Mucosa of stomach (tissue), 1 donor: ENCODE measurements around the gene CBLIF.

ENCODE experiments used
- H3K27me3 ChIP-seq: one replicate; pipeline ENCODE4 v1.7.0; 2013; ENCODE audit warnings: mild to moderate bottlenecking, low read length; ENCODE audit not compliant: control insufficient read depth, insufficient read depth
- H3K36me3 ChIP-seq: one replicate; pipeline ENCODE4 v1.7.0; 2013; ENCODE audit warnings: low read length; ENCODE audit not compliant: control insufficient read depth, insufficient read depth
- H3K4me1 ChIP-seq: one replicate; pipeline ENCODE4 v1.7.0; 2013; ENCODE audit warnings: mild to moderate bottlenecking, low read length; ENCODE audit not compliant: control insufficient read depth, insufficient read depth
- H3K4me3 ChIP-seq: one replicate; pipeline ENCODE4 v1.7.0; 2013; ENCODE audit warnings: low read length
- H3K9ac ChIP-seq: one replicate; pipeline ENCODE4 v1.7.0; 2013; ENCODE audit warnings: mild to moderate bottlenecking, low read length, moderate library complexity
- H3K9me3 ChIP-seq: one replicate; pipeline ENCODE4 v1.7.0; 2013; ENCODE audit warnings: mild to moderate bottlenecking, low read length, moderate library complexity; ENCODE audit not compliant: control insufficient read depth
- donor health status: Pancreatic carcinoma.

The CBLIF gene

DNA sequence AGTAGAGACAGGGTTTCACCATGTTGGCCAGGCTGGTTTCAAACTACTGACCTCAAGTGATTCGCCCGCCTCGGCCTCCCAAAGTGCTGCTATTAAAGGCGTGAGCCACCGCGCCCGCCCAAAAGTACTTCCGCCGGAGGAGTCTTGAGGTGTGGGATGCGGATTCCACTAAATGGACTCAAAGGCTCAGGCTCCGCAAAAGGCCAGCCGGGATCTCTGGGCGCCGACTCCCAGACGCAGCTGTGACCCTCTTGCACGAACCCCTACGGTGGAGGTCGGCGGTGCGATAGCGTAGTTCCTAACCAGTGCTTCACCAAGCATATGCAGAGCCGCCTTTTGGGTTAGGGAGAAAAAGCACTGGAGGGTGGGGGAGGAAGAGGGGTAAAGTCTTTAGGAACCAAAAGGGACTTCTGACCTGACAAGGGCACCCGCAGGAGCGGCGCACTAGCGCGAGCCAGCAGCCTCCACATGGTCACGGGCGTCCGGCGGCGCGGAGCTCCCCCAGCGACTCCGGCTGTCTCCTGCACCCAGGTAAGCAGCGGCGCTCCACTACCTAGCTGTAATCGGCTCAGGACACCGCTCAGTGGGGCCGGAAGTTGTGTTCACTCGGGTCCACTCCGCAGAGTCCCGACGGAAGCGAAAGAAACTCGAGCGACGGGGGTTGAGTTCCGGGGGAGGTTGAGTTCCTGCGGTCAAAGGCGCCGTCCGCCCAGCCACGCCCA, 34.9 kb downstream of the CBLIF start, which contains the start of gene MRPL16:
Gene MRPL16, minus strand, starts transcription at position 590 of the 722 bp plus-strand sequence. Its CDS starts 120 bp downstream, at position 470.
- Histone ChIP-seq H3K36me3 (no peaks in the 10 kb centered on the region), H3K4me1 (peaks cover 5% of the 10 kb centered on the region), H3K27me3 (no peaks in the 10 kb centered on the region), H3K9me3 (no peaks in the 10 kb centered on the region), H3K9ac (peak within 1 kb of the TSS; percentile 90), H3K4me3 (peak within 1 kb of the TSS; percentile 96)

GRCh38 chr11:59807047-59807610, 38.2 kb downstream of the CBLIF start:
- Histone ChIP-seq H3K27me3 (no peaks in the 10 kb centered on the region), H3K9me3 (no peaks in the 10 kb centered on the region), H3K9ac (no peak overlapping the region), H3K4me1 (peaks cover 5% of the 10 kb centered on the region), H3K4me3 (no peak overlapping the region), H3K36me3 (no peaks in the 10 kb centered on the region)

DNA sequence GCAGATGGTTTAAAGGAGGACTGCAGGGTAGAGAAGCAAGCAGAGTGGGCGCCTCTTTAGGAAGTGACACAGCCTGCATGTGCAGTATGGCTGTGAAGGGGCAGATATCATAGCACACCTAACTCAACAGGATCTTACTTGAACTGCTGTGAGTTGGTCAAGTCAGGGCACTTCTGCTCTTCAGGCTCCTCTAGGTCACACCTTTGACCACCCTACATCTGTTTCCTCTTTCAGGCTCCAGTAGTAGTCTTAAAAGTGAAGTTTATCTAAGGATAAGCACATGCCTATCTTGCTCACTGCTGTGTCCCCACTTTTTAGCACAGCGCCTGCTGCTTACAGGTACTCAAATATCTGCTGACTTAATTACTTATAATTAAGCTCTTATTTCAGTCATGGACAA, 41.2 kb downstream of the CBLIF start:
- Histone ChIP-seq H3K4me1 (peaks cover 16% of the 10 kb centered on the region), H3K36me3 (no peaks in the 10 kb centered on the region)

DNA sequence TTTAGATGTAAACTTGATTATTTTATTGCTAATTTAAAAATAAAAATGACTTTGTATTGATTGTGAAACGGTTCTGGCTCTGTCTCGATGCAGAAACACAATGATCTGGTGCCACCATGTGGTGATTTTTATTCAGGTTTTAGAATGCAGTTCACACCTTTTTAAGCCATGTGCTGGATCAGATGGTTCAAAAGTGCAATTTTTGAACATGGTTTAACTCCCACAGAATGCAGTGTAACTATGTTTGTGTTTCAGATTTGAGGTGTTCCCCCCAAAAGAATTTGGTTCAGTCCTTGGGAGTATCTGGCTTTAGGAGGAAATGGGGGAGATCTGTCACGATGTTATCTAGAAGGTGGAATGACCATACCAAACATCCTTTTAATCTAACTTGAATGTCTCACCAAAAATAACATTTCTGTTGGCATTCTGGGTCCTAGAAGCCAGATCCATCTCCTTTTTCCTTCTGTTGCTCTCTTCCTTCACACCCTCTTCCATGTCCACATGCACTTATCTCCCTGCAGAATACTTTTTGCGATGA, 42.6 kb downstream of the CBLIF start:
- Histone ChIP-seq H3K9me3 (no peaks in the 10 kb centered on the region), H3K4me3 (no peak overlapping the region), H3K27me3 (no peaks in the 10 kb centered on the region), H3K9ac (no peak overlapping the region), H3K4me1 (peaks cover 16% of the 10 kb centered on the region), H3K36me3 (no peaks in the 10 kb centered on the region)

More for the DNA sequence above, 41.2 kb downstream of the CBLIF start:
- no peak overlapping the region for H3K4me3 ChIP-seq
- no peaks in the 10 kb centered on the region for H3K9me3 ChIP-seq
- no peaks in the 10 kb centered on the region for H3K27me3 ChIP-seq
- no peak overlapping the region for H3K9ac ChIP-seq

DNA sequence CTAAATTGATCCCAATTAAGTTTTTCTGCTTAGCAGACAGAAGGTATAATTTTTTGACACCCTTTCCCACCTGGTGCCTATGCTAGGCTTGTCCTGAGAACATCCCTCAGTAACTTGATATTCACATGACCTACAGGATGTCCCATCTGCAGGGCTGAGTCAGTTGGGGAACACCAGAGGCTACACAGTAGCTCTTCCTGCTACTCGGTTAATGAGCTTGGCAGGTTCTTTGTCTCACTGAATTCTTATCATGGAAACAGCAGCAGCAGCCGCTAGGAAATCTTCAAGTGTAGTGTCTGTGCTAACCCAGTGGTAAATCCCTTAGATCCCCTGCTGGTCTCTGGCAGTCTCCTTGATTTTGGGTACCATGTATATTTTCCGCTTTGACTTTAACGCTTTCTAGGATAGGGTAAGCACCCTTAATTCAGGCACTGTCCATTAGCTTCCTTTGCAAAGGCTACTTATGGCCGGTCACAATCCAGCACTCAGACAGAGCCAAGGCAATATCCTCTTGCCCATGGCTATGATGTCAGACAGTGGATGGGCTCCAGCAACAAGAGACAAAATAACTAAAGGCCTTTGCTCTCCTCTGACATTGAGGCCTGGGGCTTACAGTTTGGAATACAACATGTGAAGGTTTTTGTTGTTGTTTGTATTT, 43.2 kb downstream of the CBLIF start:
- no peak overlapping the region for H3K4me3 ChIP-seq
- H3K27me3 ChIP-seq: no peaks in the 10 kb centered on the region
- peaks cover 16% of the 10 kb centered on the region for H3K4me1 ChIP-seq
- H3K9ac ChIP-seq: no peak overlapping the region
- no peaks in the 10 kb centered on the region for H3K36me3 ChIP-seq
- H3K9me3 ChIP-seq: no peaks in the 10 kb centered on the region

GRCh38 chr11:59801160-59801706, 44.1 kb downstream of the CBLIF start:
- H3K9me3 ChIP-seq: no peaks in the 10 kb centered on the region
- no peaks in the 10 kb centered on the region for H3K27me3 ChIP-seq
- H3K4me3 ChIP-seq: no peak overlapping the region
- H3K4me1 ChIP-seq: peaks cover 16% of the 10 kb centered on the region
- no peak overlapping the region for H3K9ac ChIP-seq
- H3K36me3 ChIP-seq: no peaks in the 10 kb centered on the region

DNA sequence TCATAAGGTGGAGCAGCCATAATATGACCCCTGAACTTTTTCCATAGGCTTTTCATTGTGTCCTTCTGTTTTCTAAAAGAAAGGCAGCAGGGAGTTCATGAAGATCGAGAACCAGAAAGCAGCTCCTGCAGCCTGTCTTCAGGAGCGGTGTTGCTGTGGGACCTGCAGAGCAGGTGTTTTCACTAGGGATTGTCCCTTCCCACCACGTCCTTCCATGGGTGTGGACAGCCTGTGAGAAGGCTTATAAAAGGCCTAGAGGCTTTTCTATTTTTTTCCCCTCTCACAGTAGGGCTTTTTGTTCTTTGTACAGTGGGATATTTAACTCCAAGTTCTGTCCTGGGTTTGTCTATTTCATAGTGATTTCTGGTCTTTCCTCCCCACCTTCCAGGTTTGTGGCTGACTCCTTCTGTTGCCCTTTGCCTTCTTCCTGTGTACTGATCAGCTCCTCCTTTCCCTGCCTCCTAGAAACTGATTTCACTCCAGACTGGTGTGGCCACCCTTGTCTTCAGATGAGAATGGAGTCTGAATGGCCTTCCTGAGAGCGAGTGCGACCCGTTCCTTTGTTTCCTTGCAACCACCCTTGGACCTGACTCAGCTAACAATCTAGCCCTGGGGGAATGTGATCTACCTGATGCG, 44.8 kb downstream of the CBLIF start:
- Histone ChIP-seq H3K9me3 (no peaks in the 10 kb centered on the region), H3K36me3 (no peaks in the 10 kb centered on the region), H3K4me3 (no peak overlapping the region), H3K9ac (no peak overlapping the region), H3K4me1 (peaks cover 16% of the 10 kb centered on the region), H3K27me3 (no peaks in the 10 kb centered on the region)

DNA sequence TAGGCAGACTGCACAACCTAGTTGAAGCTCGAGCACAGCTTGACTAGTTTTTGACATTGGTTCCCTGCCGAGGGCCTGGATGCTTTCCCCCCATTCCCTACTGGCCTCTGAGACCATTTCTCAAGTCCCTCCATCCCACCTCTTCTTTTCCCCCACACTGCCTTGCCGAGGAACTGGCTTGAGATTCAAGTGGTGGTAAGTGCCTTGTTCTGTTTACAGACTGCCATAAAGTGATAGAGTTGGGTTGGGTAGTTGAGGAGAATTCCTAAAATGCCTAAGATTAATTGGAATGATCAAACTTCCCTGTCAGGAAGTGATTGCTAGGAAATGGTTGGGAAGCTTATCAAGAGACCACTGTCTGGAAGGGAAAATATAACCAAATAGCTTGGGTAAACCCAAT, 50.9 kb downstream of the CBLIF start:
- no peaks in the 10 kb centered on the region for H3K9me3 ChIP-seq
- H3K9ac ChIP-seq: no peak overlapping the region
- H3K36me3 ChIP-seq: peaks cover 8% of the 10 kb centered on the region
- H3K27me3 ChIP-seq: no peaks in the 10 kb centered on the region
- H3K4me3 ChIP-seq: no peak overlapping the region
- H3K4me1 ChIP-seq: no peaks in the 10 kb centered on the region

- Histone ChIP-seq H3K9ac (no peak overlapping the region), H3K36me3 (peaks cover 8% of the 10 kb centered on the region), H3K4me3 (no peak overlapping the region), H3K4me1 (peaks cover 4% of the 10 kb centered on the region), H3K27me3 (no peaks in the 10 kb centered on the region), H3K9me3 (no peaks in the 10 kb centered on the region)
Observed at GRCh38 chr11:59792507-59792906, 52.8 kb downstream of the CBLIF start.

DNA sequence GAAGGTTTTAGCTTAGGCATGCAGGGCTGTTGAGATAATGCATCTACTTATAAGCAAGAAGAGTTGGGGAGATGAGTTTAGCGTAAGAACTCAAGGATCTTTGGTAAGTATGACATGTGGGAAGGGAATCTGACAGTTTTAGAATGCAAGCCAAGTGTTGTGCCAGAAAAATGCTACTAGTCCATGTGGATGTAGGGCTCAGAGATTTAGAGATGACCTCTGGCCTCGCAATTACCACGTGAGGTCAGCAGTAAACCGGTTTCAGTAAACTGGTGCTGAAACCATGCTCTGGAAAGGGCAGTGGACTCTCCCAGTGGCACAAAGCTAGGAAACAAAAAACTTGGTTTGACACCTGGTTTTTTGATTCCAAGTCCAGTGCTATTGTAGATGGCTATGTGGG, 53.7 kb downstream of the CBLIF start:
- Histone ChIP-seq H3K36me3 (peaks cover 8% of the 10 kb centered on the region), H3K9ac (no peak overlapping the region), H3K4me3 (no peak overlapping the region), H3K4me1 (peaks cover 12% of the 10 kb centered on the region), H3K9me3 (no peaks in the 10 kb centered on the region), H3K27me3 (no peaks in the 10 kb centered on the region)

DNA sequence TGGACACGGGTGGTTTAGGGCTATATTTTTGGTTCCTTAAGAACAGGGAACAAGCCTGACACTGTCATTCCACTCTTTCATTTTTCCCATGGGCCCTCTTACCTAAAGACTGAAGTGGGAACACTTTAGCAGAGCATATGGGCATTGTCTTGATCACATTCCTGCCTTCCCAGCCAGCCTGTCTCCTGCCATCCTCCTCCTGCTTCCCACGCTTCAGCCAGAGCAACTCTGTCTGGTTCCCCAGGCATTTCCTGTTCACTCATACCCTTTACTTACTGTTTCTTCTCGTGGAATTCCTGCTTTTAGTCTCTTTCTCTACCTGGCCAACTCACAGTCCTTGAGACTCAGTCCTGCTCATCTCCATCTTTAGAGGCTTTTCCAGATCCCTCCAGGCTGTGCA, 57.5 kb downstream of the CBLIF start:
- no peak overlapping the region for H3K4me3 ChIP-seq
- H3K9ac ChIP-seq: no peak overlapping the region
- peaks cover under 1% of the 10 kb centered on the region for H3K36me3 ChIP-seq
- no peaks in the 10 kb centered on the region for H3K9me3 ChIP-seq
- H3K27me3 ChIP-seq: no peaks in the 10 kb centered on the region
- H3K4me1 ChIP-seq: peaks cover 20% of the 10 kb centered on the region
